Left lobe of liver (tissue), 2 donors: Measurements from ENCODE around the gene FMN1. TPM values are rescaled to one million over a fixed set of nuclear protein-coding genes. Genes with fewer than 3 reads are reported as not detected.
A peak's percentile ranks its signal among the peaks of the same experiment; 100 is the strongest.

Experiments
- ATAC-seq: fragments of 200-7000 bp; cut with Tn5 transposase; one replicate; pipeline ENCODE4 v1.9.1; 2020; ENCODE audit warnings: mild to moderate bottlenecking, moderate library complexity
- DNase-seq: peaks from one replicate; pipeline ENCODE4 v3.0.0-alpha.2; 2020; ENCODE audit warnings: low spot score
- total RNA-seq: library from RNA; stranded (reverse); gene quantifications from one replicate; pipeline ENCODE4 v1.2.1, GENCODE V29; 2021
- donor health status: DM: no; HTN: no; CAD: no; lungs with moderate emphysema.
- donor health status: DM: no; HTN: yes; CAD: no.

FMN1 gene
- total RNA-seq, 1 donor from 2014 or later: 1.2 TPM

DNA sequence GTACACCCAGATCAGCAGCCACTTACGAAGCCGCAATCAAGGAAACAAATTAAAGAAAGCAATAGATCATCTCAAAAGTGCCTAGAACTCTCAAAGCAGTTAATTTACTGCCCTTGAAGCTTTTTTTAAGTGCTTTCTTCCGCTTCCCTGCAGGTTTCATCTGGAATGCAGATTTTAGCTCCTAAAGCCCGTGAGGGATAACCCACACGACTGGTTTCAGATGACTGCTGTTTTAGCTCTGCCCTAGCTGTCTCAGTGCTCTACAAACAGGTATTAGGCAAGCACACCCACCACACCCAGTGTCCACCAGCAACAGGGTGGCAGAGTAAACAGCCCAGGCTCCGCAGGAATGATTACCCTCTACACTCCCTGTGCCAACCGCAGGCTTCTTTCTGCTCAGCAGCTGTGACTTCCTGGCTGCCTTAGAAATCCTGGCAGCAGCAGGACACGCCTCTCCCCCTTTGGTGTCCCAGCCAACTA, 126.0 kb downstream of the FMN1 start:
- ATAC-seq: peak; percentile 61
- DNase-seq: peak; percentile 45

DNA sequence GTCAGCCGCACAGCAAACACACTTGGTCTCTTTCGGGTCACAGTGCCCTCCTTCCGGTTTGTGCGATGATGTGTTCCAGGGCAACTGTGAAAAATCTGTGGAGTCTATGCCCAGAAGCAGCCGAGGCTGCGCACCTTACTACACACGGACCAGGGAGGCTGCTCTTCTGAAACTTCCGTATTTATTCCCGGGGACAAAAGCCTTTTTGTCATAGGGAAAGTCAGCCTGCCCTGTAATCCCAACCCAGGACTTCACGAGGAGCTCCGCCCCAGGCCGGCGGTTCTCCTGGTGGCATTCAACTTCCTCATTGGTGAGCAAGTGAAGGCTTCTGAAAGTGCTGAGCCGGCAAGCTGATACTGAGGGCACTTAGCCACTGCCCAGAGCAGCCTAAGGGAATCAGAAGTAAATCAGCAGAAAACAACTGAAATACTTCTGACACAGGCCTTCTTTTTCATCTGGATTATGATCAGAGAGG, 126.5 kb downstream of the FMN1 start:
- DNase-seq: no peak
- peak; percentile 70 for ATAC-seq

DNA sequence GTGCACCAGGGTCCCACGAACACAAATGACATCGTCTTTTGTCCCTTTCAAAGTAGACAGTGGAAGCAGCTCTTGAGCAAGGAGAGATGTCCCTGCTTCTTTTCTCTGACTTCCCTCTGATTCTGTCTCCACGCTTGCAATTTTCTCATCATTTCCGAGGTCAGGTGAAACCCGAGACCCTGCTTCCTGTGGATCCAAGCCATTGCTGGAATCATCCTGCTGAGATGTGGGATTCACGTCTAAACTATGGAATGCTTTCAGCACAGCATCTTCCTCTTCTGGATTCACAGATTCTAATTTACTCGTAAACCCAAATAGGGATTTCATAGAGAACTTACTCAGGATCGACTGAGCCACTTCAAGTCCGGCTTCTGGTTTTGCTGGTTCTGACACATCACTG, 127.1 kb downstream of the FMN1 start:
- DNase-seq: no peak
- no peak for ATAC-seq

GRCh38 chr15:33066584-33066983, 127.9 kb downstream of the FMN1 start:
- ATAC-seq (no peak), DNase-seq (no peak)

GRCh38 chr15:33064878-33065277, 129.6 kb downstream of the FMN1 start:
- DNase-seq: no peak
- ATAC-seq: no peak

DNA sequence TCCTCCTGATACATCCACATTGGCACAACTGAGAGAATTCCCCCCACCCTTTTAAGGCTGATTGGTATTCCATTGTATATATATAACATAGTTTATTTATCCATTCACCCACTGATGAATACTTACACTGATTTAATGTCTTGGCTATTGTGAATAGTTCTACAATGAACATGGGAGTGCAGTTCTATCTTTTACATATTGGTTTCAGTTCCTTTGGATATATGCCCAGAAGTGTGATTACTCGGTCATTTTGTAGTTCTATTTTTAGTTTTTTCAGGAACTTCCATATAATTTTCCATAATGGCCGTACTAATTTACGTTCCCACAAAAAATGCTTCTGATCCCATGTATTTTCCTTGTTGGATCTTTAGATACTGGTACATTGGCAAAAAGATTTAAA, 135.3 kb downstream of the FMN1 start:
- DNase-seq (no peak), ATAC-seq (no peak)

DNA sequence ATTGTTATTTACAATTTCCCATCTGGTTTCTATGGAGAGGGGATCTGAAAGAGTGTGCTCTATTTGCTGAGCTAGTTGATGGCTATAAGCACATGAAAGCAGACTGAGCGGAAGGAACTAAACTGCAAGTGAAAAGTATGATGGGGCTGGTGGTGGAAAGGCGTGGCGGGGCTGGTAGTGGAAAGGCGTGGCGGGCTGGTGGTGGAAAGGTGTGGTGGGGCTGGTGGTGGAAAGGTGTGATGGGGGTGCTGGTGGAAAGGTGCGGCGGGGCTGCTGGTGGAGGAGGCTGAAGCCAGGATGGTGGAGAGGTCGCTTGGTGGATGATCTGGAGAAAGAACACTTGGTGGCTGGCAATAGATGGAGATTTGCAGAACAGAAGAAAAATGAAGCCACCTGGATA, 136.7 kb downstream of the FMN1 start:
- ATAC-seq (no peak), DNase-seq (no peak)

GRCh38 chr15:33055962-33056361, 138.6 kb downstream of the FMN1 start:
- DNase-seq (no peak), ATAC-seq (no peak)

DNA sequence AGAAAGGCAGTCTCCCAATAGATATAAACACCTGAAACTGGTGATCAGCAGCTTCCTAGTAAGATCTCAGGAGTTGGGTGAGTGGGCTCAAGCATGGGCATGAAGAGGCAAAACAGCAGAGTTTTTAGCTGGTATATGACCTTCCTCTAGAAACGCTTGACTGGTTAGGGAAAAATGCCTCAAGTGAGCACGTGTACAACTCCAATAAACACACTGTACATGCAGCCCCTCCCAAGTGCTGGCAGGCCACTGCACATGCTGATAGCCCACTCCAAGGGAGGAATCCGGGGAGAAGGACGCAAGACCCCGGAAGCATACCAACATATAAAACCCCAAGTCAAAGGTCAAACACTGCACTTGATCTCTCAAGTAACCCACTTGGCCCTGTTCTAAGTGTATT, 143.0 kb downstream of the FMN1 start:
- ATAC-seq: no peak

DNA sequence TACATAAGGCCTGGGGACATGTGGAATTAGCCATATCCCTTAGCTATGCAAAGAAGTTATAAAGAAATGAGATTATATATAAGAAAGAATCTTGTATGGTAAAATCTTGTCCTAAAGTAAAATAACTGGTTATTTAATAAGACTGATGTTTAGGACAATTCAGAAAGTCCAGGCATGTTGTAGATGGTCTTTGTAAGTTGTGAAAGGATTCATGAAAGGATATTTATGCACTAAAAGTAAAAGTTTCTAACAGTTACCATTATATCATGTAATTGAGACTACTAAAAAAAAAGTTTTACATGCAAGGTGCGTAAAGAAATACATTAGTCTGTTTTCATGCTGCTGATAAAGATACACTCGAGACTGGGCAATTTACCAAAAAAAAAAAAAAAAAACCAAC, 146.3 kb downstream of the FMN1 start:
- ATAC-seq (no peak), DNase-seq (no peak)

More for the DNA sequence above, 143.0 kb downstream of the FMN1 start:
- no peak for DNase-seq

- no peak for ATAC-seq
- no peak for DNase-seq
These were observed 147.4 kb downstream of the FMN1 start for GRCh38 chr15:33047077-33047476.

DNA sequence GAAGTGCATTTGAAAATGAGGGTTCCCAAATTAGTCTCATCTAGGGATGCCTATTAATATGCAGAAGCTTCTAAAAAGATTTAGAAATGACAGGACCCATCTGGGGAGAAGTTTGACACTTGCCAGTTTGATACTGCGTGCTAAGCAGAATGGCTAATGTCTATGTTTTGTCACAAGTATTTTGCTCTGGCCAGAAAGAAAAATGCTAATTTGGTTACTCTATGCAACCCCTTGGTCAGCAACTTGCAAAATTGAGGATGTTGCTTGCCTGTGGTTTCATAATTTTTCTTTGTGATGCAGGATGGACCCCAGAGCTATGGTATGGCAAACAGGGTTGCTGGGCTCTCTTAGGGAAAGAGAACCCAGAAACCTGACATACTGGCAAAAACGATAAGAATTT, 148.2 kb downstream of the FMN1 start:
- DNase-seq (no peak), ATAC-seq (no peak)

DNA sequence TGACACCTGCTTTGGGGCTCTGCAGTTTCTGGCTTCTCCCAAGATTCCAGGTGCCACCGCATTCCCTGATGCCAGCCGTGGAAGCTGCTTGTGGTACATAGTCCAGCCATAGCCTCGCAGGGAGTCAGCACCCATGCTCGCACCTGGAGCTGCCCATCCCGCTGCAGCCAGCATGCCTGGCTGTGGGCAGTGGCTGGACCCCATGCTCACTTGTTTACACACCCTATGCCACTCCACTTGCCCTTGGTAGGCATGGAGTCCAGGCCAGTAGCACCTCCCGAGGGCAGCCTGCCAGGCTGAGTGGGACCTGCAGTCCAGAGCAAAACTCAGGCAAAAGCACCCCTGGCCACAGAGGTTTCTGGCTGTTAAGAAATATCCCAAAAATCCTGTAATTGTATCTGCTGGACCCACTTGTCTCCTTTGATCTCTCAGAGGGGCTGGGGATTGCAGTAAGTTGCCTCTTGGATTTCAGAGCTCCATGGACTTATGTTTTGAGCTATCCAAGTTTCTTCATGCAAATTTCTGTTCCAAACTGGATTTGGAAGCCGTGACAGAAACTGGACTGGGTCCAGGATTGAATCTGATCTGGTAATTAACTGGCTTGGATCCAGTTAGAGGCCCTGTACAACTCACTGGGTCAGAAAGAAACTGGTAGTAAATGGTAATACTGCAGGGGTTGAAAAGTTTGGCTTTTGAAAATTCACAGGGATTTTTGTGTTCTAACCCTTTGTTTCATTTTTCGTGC, 149.3 kb downstream of the FMN1 start:
- ATAC-seq (no peak), DNase-seq (no peak)

- DNase-seq (no peak), ATAC-seq (no peak)
These were observed 149.9 kb downstream of the FMN1 start for GRCh38 chr15:33044598-33044997.

- DNase-seq (no peak), ATAC-seq (no peak)
These were observed 150.9 kb downstream of the FMN1 start for GRCh38 chr15:33043636-33044035.

DNA sequence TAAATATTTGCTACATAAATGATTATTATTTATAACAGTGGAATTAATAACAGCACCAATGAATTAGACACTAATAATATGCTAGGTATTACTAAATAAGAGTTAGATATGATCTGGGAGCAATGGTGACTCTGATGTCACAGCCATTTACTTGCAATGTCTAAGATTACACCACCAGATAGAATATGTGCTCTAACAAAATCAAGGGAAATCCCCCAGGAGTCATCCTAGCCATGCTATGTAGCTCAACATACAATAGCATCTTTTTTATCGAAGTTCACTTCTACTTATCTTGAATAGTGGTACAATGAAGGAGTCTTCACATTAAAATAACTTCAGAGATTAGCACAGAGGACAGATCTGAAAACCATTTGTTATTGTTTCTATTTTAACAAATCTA, 154.0 kb downstream of the FMN1 start:
- DNase-seq: no peak
- no peak for ATAC-seq

DNA sequence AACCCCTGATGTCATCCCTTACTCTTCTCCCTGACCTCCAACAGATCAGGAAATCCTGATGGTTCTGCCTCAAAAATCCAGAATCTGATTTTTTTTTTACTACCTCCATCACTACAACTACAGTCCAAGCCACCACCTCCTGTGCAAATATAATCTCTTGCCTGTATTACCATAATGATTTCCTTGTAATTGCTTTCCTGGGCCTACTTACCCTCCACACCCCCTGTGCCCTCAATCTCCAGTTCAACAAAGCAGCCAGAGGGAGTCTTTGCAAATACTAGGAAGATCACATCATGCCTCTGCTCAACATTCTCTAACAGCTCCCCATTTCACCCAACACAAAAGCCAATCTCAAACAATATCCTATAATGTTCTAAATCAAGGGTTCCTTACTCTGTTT, 159.9 kb downstream of the FMN1 start:
- DNase-seq: no peak

GRCh38 chr15:33032053-33032452, 162.5 kb downstream of the FMN1 start:
- no peak for DNase-seq

More for the DNA sequence above, 159.9 kb downstream of the FMN1 start:
- ATAC-seq: no peak

DNA sequence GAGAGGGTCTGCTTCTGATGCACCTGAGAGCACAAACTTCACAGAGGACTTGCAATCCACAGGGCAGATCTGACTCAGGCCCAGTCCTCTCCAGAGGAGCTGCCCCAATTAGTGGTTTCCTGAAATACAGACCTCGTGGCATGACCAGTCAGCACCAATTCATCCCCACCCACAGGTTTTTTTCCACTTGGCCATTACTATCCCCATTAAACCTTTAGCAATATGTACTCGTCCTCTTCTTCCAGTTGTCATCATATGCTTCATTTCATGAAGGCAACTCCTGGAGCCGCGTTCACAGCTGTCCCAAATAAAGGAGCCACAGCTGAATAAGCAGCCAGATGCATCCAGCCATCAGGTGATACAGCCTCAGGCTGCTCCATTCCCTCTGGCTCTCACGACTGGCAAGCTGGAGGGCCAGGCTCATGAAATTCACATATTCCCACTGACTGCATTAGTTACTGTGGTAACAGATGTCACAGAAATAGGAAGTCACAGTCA, 163.1 kb downstream of the FMN1 start:
- no peak for ATAC-seq
- DNase-seq: no peak

More at GRCh38 chr15:33032053-33032452, 162.5 kb downstream of the FMN1 start:
- no peak for ATAC-seq

GRCh38 chr15:33030315-33030714, 164.2 kb downstream of the FMN1 start:
- DNase-seq: no peak
- no peak for ATAC-seq

DNA sequence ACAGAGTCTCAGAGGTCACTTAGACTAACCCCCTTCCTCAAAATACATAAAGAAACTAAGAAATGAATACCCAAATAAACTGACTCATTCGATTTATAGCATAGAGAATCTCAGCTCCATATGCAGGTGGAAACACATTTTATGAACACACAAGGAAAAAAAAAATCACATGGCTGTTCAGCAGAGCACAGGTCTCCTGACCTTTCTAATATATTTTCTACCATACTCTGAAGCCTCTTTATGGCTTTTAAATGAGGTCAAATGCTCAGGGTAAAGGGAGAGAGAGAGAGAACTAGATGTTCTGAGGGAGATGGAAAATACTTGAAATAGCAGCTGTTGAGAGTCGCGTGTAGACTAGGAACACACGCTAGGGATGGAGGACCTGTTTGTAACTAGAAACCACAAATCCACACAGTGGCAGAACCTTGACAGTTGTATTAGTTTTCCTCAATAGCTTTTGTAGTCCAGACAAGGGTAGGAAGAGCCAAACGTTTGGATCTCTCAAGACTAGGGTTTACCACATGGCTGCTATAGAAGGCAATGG, 165.3 kb downstream of the FMN1 start:
- ATAC-seq: no peak
- no peak for DNase-seq

DNA sequence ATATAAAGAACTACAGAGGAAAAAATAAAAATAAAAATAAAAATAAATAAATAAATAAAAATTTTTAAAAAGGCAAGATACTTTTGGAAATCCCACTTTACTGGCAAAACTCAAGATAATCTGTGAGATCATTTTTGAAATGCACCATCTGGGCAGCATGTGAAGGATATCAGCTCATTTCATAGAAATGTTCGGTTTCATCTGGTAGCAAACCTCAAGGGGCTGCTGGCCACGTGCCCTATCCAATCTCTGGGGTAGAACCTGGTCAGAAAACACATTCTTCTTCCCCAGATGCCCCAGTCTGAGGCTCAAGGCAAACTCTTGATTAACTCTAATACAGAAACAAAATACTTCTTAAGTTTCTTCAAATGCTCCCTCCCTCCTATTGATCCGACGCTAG, 166.0 kb downstream of the FMN1 start:
- DNase-seq: no peak
- no peak for ATAC-seq
